Glutamatergic neuron (in vitro differentiated cells): ENCODE results near the gene PPFIA2. TPM values are rescaled to one million over a fixed set of nuclear protein-coding genes. Genes with fewer than 3 reads are reported as not detected.

Experiments used
- DNase-seq: peaks from one replicate; pipeline ENCODE4 v3.0.0; 2022
- H3K27ac Mint-ChIP-seq: one replicate; pipeline ENCODE4 v1.8.0; 2020; ENCODE audit warnings: mild to moderate bottlenecking, mixed read lengths, inconsistent platforms; ENCODE audit not compliant: unreplicated experiment
- H3K27me3 Mint-ChIP-seq: one replicate; pipeline ENCODE4 v1.8.0; 2020; ENCODE audit warnings: mild to moderate bottlenecking, moderate library complexity, mixed read lengths, inconsistent platforms; ENCODE audit not compliant: unreplicated experiment
- H3K36me3 Mint-ChIP-seq: one replicate; pipeline ENCODE4 v1.8.0; 2020; ENCODE audit warnings: mild to moderate bottlenecking, mixed read lengths, inconsistent platforms; ENCODE audit not compliant: unreplicated experiment
- H3K4me1 Mint-ChIP-seq: one replicate; pipeline ENCODE4 v1.8.0; 2020; ENCODE audit warnings: mild to moderate bottlenecking, low read depth, mixed read lengths, inconsistent platforms; ENCODE audit not compliant: unreplicated experiment
- H3K4me3 Mint-ChIP-seq: one replicate; pipeline ENCODE4 v1.8.0; 2020; ENCODE audit warnings: mild to moderate bottlenecking, mixed read lengths, inconsistent platforms; ENCODE audit not compliant: unreplicated experiment
- H3K9me3 Mint-ChIP-seq: one replicate; pipeline ENCODE4 v1.8.0; 2020; ENCODE audit warnings: mild to moderate bottlenecking, moderate library complexity, mixed read lengths, inconsistent platforms; ENCODE audit not compliant: unreplicated experiment
- total RNA-seq: library from RNA; stranded (reverse); fragmentation: NEBNext Ultra II Directional; extraction: Animal tissue kit (Norgen Biotek cat#: 25700); gene quantifications from one replicate; pipeline ENCODE4 v1.2.1, GENCODE V29; 2021; ENCODE audit not compliant: unreplicated experiment
- TF ChIP-seq, protein P1 (sequence below): fragments of 200-600 bp; sonication (generic); IDR thresholded peaks from one replicate; pipeline ENCODE4 v1.5.0; 2021; ENCODE audit not compliant: partially characterized antibody, unreplicated experiment

Gene PPFIA2
- total RNA-seq, 1 donor from 2014 or later = 31.1 TPM

DNA sequence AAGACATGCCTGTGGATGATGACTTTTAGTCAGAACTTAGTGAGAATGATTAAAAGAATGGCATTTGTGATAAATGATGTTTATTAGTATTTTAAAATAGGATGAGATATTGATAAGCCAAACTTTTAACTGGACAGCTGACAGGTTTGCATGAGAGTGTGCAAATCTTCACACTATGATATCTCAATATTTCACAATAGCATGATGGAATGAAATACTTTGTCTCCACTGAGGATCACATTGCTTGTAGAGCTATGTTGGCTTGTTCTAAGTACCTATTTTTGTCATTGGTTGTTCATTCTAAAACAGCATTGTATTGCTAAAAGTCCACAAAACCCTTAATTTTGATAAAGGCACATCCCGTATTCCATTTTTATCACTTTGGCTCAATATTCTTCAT lies 359.1 kb downstream of the PPFIA2 start:
- Mint-ChIP-seq H3K36me3 (no peaks in the 10 kb centered on the region), H3K4me3 (no peak overlapping the region), H3K27ac (no peak overlapping the region)

DNA sequence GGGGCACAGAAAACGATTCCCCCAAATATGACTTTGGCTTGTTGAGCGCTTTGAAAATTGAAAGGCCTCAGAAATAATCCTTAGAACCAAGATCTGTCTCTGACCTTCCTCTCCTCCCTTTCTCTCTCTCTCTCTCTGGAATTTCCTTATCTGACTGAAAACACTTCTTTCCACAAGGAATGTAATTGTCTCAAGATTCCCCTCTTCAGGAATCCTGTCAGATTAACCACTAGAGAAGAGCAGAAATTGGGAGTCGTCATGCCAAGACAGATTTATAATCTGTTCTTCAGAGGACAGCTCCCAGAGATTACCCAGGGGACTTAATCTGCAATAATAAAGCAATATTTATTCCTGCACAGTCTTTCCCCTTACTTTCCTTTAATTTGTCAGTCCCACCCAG lies 363.7 kb downstream of the PPFIA2 start:
- Mint-ChIP-seq H3K4me1 (no peaks in the 10 kb centered on the region), H3K27me3 (no peaks in the 10 kb centered on the region), H3K4me3 (no peak overlapping the region), H3K9me3 (no peaks in the 10 kb centered on the region), H3K36me3 (no peaks in the 10 kb centered on the region), H3K27ac (no peak overlapping the region)
- TF ChIP-seq, protein P1, sequence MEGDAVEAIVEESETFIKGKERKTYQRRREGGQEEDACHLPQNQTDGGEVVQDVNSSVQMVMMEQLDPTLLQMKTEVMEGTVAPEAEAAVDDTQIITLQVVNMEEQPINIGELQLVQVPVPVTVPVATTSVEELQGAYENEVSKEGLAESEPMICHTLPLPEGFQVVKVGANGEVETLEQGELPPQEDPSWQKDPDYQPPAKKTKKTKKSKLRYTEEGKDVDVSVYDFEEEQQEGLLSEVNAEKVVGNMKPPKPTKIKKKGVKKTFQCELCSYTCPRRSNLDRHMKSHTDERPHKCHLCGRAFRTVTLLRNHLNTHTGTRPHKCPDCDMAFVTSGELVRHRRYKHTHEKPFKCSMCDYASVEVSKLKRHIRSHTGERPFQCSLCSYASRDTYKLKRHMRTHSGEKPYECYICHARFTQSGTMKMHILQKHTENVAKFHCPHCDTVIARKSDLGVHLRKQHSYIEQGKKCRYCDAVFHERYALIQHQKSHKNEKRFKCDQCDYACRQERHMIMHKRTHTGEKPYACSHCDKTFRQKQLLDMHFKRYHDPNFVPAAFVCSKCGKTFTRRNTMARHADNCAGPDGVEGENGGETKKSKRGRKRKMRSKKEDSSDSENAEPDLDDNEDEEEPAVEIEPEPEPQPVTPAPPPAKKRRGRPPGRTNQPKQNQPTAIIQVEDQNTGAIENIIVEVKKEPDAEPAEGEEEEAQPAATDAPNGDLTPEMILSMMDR = no peak
- no peak for DNase-seq

More for the DNA sequence above, 359.1 kb downstream of the PPFIA2 start:
- TF ChIP-seq, protein P1 = no peak
- no peak for DNase-seq
- no peaks in the 10 kb centered on the region for H3K27me3 Mint-ChIP-seq
- H3K4me1 Mint-ChIP-seq = no peaks in the 10 kb centered on the region
- no peaks in the 10 kb centered on the region for H3K9me3 Mint-ChIP-seq

DNA sequence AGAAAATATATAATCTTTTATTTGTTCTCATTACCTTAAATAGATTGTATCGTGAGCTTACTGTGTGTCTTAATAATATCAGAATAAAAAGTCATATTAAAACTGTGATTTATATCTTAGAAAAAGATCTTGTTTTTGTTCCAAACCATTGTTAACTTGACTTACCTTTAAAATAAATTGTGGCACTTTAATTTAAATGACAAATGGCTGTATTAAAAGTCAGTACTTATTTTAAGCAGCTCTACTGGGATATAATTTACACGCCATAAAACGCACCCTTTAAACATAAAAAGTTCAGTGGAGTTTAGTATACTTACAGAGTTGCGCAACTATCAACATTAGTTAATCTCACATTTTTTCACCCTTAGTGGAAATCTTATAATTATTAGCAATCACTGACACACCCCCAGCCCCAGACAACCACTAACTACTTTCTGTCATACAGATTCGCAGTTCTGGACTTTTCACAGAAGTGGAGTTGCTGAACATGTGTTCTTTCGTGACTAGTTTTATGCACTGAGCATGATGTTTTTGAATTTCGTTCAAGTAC lies 369.5 kb downstream of the PPFIA2 start:
- DNase-seq = no peak
- TF ChIP-seq, protein P1 = no peak
- no peak overlapping the region for H3K4me3 Mint-ChIP-seq
- no peaks in the 10 kb centered on the region for H3K27me3 Mint-ChIP-seq
- no peaks in the 10 kb centered on the region for H3K4me1 Mint-ChIP-seq
- H3K27ac Mint-ChIP-seq = no peak overlapping the region
- H3K36me3 Mint-ChIP-seq = no peaks in the 10 kb centered on the region
- no peaks in the 10 kb centered on the region for H3K9me3 Mint-ChIP-seq

DNA sequence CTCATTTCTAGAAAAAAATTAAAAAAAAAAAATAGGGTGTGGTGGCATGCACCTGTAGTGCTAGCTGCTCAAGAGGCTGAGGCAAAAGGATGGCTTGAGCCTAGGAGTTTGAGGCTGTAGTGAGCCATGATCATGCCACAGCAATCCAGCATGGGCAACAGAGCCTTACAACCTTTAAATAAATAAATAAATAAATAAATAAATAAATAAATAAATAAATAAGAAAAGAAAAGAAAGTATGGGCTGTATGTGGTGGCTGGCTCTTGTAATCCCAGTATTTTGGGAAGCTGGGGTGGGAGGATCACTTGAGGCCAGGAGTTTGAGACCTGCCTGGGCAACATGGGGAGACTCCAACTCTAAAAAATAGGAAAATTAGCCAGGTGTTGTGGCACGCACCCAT lies 373.0 kb downstream of the PPFIA2 start:
- Mint-ChIP-seq H3K36me3 (no peaks in the 10 kb centered on the region), H3K4me3 (no peak overlapping the region), H3K27me3 (no peaks in the 10 kb centered on the region), H3K9me3 (no peaks in the 10 kb centered on the region), H3K27ac (no peak overlapping the region), H3K4me1 (no peaks in the 10 kb centered on the region)
- TF ChIP-seq, protein P1 = no peak
- no peak for DNase-seq

DNA sequence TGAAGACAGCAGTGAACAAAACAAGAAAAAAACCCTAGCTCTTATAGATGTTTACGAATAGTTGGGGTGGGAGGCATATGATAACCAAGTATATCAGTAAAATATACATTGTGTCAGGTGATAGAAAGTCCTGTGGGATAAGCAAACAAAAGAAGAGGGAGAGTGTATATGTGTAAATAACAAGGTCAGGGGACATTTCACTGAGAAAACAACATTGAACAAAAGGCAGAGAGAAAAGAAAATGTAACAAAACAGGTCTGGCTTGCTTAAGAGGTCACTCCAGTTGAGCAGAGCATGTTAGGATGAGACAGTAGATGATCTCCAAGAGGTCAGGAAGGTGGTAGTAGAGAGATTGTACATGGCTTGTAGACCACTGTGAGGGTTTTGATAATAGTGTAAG lies 377.2 kb downstream of the PPFIA2 start:
- H3K36me3 Mint-ChIP-seq = no peaks in the 10 kb centered on the region
- H3K27me3 Mint-ChIP-seq = no peaks in the 10 kb centered on the region
- no peaks in the 10 kb centered on the region for H3K4me1 Mint-ChIP-seq
- no peak overlapping the region for H3K27ac Mint-ChIP-seq
- H3K4me3 Mint-ChIP-seq = no peak overlapping the region
- no peak for DNase-seq
- H3K9me3 Mint-ChIP-seq = no peaks in the 10 kb centered on the region
- TF ChIP-seq, protein P1 = no peak
